ENCODE results near the gene IGF1R.

The IGF1R gene

DNA sequence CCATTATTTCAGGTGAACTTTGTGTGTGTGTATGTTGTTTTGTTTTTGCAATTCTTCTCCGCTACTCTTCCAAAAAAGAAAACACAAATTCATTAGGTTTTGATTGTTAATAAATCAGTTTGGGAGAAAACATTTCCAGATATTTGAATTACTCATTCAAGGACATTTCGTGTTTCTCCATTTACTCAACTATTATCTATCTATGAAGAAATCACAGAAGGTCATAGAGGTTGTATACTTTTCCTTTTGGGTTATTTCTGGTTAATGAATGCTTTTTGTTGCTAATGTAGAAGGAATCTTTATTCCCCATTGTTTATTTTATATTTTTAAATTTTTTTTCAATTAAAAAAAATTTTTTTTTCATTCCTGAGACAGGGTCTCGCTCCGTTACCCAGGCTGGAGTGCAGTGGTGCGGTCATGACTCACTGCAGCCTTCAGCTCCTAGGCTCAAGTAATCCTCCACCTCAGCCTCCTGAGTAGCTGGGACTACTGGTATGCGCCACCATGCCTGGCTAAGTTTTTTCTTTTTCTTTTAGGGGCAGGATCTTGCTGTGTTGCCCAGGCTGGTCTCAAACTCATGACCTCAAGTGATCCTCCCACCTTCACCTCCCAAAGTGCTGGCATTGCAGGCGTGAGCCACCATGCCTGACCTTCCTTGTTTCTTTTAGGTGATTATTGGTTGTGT is 28.4 kb downstream of the IGF1R start:
- DNase-seq (ENCODE audit: extremely low spot score): no peak
- TF ChIP-seq, protein P1, sequence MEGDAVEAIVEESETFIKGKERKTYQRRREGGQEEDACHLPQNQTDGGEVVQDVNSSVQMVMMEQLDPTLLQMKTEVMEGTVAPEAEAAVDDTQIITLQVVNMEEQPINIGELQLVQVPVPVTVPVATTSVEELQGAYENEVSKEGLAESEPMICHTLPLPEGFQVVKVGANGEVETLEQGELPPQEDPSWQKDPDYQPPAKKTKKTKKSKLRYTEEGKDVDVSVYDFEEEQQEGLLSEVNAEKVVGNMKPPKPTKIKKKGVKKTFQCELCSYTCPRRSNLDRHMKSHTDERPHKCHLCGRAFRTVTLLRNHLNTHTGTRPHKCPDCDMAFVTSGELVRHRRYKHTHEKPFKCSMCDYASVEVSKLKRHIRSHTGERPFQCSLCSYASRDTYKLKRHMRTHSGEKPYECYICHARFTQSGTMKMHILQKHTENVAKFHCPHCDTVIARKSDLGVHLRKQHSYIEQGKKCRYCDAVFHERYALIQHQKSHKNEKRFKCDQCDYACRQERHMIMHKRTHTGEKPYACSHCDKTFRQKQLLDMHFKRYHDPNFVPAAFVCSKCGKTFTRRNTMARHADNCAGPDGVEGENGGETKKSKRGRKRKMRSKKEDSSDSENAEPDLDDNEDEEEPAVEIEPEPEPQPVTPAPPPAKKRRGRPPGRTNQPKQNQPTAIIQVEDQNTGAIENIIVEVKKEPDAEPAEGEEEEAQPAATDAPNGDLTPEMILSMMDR (IDR thresholded peaks at IDR 0.05; ENCODE audit: control extremely low read depth, extremely low read depth, low read depth, missing control alignments): no peak
- POLR2A ChIA-PET: no interaction called here
- CTCF ChIA-PET: interaction anchor here (1.0 kb wide), 1 partner anchor 10 kb away, joined by 3 read pairs; no protein-coding TSS in a partner anchor

DNA sequence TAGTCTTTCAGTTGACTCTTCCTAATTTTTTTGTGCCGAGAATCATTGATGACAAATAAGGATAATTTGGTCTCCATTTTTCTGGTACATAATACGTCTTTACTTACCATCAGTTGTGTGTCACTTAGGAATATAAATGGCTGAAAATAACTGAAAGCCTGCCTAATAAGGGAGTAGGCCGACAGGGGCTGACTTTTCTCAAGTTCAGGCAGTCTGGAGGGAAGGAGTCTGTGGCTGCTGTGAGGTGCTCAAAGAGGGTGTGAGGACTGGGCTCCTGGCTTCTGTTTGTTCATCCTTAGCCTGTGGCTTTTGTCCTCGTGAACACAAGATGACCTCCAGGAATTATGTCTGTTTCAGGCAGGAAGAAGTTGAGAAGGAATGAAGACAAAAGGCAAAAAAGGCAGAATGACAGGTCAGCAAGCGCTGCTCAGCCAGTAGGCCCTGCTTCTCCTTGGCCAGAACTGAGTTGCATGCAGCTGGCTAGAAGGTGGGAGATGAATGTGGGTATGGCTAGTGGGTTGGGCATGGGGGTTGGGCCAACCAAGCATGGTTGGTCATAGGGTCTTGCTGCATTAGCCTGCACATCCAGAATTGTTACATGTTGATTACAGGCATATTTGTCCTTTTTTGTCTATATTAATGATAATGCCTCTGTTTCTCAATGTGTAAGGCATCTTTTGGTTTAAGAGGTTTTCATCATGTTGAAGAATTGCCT is 29.2 kb downstream of the IGF1R start:
- POLR2A ChIA-PET: no interaction called here
- no peak for DNase-seq (ENCODE audit: extremely low spot score)
- TF ChIP-seq, protein P1 (IDR thresholded peaks at IDR 0.05; ENCODE audit: control extremely low read depth, extremely low read depth, low read depth, missing control alignments): no peak
- CTCF ChIA-PET: no interaction called here

DNA sequence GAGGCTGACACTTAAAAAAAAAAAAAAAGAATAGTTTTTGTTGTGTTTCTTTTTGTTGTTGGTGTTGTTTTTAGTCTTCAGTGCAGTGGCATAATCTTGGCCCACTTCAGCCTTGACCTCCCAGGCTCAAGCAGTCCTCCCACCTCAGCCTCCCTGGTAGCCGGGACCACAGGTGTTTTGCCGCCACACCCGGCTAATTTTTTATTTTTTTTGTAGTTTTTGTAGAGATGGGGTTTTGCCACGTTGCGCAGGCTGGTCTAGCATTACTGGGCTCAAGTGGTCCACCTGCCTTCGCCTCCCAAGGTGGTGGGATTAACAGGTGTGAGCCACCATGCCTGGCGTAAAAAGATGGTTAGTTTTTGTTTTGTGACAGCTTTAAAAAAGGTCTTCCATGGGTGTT is 30.1 kb downstream of the IGF1R start:
- no peak for DNase-seq (ENCODE audit: extremely low spot score)
- POLR2A ChIA-PET: no interaction called here
- TF ChIP-seq, protein P1 (IDR thresholded peaks at IDR 0.05; ENCODE audit: control extremely low read depth, extremely low read depth, low read depth, missing control alignments): no peak
- CTCF ChIA-PET: interaction anchor here (1.8 to 2.1 kb wide), 2 partner anchors 11 to 20 kb away, joined by 3 to 7 read pairs; no protein-coding TSS in a partner anchor

DNA sequence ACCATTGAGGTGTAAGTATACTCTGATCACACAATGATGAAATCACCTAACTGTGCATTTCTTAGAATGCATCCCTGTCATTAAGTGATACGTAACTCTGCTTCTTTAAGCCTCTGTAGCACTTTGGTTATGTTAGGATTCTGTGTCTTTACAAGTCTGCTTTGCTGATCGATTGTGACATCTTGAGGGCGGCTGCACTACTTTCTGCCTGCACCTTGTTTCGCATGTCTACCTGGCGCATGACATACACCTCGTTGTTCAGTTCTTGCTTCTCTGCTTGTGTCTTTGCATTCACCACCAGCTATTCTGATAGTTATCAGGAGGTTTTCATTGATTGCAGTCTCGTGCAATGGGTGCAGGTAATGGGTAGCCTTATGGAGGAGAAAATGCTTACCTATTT is 32.7 kb downstream of the IGF1R start:
- no peak for DNase-seq (ENCODE audit: extremely low spot score)
- CTCF ChIA-PET: no interaction called here
- TF ChIP-seq, protein P1 (IDR thresholded peaks at IDR 0.05; ENCODE audit: control extremely low read depth, extremely low read depth, low read depth, missing control alignments): no peak
- POLR2A ChIA-PET: no interaction called here

DNA sequence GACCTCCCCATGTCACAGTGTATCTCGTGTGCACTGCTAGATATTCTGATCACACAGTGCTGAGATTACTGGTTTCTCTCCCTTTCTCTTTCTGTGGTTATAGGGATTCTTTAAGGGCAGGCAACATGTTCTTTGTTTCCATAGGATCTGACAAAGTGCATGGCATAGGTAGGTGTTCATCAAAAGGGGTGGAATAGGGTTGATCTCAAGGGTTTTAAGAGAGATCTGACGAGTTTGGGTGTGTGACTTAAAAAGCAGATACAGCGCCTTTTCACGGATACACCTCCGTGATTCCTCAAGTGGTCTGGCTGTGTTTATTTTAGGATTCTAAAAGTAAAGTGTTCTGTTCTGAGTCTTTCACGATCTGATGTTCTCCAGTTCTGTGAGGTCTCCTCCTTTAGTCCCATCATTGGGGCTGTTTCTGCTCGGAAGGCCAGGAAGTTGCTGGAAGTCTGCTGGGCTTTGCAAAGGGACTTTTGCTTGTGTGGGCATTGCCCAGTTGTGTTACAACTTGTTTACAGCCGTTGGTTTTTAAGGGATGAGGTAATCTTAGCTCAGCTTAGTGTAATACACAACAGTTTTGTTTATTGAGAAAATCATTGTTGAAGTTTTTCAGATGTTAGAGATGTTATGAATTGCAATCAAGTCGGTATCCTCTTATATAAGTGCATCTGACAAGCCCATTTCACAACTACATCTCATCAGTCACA is 34.8 kb downstream of the IGF1R start:
- CTCF ChIA-PET: no interaction called here
- POLR2A ChIA-PET: no interaction called here
- TF ChIP-seq, protein P1 (IDR thresholded peaks at IDR 0.05; ENCODE audit: control extremely low read depth, extremely low read depth, low read depth, missing control alignments): no peak
- DNase-seq (ENCODE audit: extremely low spot score): no peak

DNA sequence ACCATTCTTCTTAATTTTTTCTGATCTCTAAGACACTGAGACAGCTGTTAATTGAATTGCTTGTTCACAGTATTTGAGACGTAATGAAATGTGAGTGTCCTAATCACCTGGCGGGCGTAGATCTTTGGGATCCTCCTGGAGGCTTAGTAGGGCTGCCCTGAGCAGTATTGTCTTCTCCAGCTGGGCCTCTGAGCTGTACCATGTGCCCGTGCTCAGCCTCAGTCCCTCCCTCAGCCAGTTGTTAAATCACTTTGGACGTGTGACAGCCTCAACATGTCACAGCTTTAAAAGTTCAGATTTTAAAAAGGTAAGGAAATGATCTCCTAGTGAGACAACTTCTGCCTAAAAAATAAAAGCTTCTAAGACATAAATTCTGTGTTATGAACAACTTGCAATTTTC is 35.5 kb downstream of the IGF1R start:
- ChIA-PET CTCF (interaction anchor here (0.8 to 1.0 kb wide), 2 partner anchors 12 to 17 kb away, joined by 3 to 4 read pairs; no protein-coding TSS in a partner anchor), POLR2A (no interaction called here)
- no peak for DNase-seq (ENCODE audit: extremely low spot score)
- TF ChIP-seq, protein P1 (IDR thresholded peaks at IDR 0.05; ENCODE audit: control extremely low read depth, extremely low read depth, low read depth, missing control alignments): no peak

Measured in GM10248 (cell line).